ENCODE measurements around the gene SLC25A29.

DNA sequence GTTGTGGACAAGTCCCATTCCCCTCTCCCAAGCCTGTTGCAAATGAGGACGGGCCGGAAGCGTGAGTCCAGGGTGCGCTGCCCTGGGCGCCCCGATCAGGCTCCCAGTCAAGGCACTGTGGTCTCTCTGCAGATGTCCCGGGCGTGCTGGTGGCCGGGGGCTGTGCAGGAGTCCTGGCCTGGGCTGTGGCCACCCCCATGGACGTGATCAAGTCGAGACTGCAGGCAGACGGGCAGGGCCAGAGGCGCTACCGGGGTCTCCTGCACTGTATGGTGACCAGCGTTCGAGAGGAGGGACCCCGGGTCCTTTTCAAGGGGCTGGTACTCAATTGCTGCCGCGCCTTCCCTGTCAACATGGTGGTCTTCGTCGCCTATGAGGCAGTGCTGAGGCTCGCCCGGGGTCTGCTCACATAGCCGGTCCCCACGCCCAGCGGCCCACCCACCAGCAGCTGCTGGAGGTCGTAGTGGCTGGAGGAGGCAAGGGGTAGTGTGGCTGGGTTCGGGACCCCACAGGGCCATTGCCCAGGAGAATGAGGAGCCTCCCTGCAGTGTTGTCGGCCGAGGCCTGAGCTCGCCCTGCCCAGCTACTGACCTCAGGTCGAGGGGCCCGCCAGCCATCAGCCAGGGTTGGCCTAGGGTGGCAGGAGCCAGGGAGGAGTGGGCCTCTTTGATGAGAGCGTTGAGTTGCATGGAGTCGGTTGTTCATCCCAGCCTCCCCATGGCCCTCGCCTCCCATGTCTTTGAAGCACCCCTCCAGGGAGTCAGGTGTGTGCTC, 23.2 kb upstream of the SLC25A29 start:
- no peak for TF ChIP-seq CTCF (optimal IDR thresholded peaks at IDR 0.05 in 1 of 3, IDR thresholded peaks at IDR 0.05 in 1 of 3, conservative IDR thresholded peaks at IDR 0.05 in 1 of 3; ENCODE audit: extremely low read depth in 1 of 3, insufficient read depth in 2 of 3, low read length in 3 of 3)
- TF ChIP-seq EZH2 (IDR thresholded peaks at IDR 0.05; ENCODE audit: low read length): no peak
